GM15510 (cell line): ENCODE data around the gene SLC16A5.

Source experiments
- POLR2A ChIP-seq: IDR thresholded peaks from 3 replicates; pipeline ENCODE4 v1.6.1; 2011; ENCODE audit warnings: borderline replicate concordance; ENCODE audit not compliant: insufficient read length; ENCODE audit errors: extremely low read depth

Gene SLC16A5

DNA sequence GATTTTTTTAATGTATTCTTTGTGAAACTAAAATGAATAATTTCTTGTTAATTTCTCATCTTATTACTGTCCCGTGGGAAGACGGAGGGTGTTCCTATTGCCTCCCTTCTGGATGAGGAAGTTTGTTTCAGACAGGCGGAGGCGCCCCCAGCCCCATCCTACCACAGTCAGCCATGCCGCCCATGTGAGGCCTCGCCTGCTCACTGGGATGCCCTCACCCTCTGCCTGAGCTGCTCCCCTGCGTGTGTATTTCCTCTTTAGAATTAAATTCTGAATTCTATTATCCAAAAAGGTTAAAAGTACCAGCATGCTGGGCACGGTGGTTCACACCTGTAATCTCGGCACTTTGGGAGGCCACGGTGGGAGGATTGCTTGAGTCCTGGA lies 26.7 kb upstream of the SLC16A5 start:
- no peak for TF ChIP-seq POLR2A

DNA sequence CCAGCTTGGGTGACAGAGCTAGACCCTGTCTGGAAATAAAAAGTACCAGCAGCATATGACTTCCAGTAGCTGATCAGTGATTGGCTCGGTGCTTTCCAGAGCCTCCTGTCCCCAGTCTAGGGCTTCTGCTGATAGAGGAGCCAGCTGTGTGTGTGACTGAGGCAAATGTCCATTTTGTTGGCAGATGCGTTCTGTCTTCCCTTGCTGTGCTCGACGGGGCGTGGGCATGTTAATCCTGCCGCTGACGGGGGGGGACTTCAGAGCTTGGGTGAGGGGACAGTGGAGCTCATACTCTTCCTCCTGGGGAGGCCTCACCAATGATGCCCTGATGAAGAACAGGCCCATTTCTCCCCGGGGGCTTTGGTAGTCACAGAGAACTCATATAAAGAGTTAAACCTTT lies 26.1 kb upstream of the SLC16A5 start:
- no peak for TF ChIP-seq POLR2A

DNA sequence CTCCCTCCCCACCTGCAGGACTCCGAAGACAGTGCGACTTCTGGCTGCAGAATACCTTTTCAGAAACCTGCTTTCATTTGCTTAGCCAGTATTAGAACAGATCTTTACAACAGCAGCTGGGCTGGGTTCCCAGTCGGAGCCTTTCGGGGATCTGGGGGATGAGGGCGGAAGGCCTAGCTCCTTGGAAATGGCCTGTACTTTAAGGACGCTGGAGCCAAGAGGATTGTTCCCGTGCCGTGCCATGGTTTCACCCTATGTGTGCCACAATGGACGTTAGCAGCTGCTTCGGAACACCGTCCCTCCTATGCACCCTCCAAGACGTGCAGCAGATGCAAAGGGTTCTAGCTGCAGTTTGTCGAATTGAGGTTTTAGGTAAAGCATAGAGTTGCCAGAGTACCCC lies 24.6 kb upstream of the SLC16A5 start:
- TF ChIP-seq POLR2A = no peak

DNA sequence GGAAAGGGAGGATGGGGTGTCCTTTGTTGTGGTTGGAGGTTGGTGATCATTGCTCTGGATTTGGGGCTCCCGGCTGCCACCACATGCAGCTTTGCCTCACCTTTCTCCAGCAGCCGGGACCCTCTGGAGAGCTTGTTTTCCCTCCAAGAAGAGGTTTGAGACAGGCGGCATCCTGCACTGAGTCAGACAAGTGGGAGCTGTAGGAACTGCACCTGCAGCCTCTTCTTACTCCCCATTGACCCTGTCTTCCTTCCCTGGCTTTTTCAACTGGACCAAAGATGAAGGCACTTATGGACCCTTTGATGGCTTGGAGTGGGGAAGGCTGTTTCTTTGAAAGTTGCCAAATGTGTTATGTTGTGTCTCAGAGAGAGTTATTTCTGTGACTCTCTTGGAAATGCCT lies 24.1 kb upstream of the SLC16A5 start:
- no peak for TF ChIP-seq POLR2A

DNA sequence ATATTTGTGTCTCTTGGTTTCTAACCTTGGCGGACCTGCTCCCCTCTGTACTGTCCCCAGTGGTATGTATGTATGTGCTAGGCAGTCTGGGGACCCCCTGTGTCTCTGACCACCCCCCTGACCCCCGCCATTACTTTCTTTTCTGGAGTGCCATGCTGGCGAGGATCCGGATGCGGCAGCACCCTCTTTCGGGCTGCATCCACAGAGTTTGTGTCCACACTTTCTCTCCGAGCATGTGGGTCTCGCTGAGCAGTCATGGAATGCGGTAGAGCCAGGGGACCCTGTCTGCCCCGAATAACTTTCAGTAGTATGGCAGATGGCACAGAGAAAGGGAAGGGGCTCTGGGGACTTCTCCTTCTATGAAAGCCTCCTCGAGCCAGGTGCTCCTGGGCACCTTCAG lies 23.7 kb upstream of the SLC16A5 start:
- no peak for TF ChIP-seq POLR2A

DNA sequence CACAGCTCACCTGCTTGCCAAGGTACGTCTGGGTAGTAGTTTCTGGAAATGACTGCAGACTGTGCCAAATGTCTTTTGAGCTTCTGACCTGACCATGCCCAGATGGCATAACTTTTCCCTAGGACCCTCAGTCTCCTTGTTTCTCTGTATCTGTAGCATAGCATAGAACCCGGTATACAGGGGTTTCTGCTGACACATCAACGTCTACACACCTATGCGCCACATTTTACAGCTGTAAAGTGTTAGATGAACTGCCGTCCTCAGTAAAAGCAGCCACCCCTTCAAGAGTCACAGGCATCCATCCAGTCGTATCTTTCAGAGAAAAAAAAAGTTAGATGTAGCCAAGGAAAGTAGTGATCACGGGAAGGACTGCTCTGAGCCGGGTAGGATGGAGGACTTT lies 23.3 kb upstream of the SLC16A5 start:
- TF ChIP-seq POLR2A = no peak

DNA sequence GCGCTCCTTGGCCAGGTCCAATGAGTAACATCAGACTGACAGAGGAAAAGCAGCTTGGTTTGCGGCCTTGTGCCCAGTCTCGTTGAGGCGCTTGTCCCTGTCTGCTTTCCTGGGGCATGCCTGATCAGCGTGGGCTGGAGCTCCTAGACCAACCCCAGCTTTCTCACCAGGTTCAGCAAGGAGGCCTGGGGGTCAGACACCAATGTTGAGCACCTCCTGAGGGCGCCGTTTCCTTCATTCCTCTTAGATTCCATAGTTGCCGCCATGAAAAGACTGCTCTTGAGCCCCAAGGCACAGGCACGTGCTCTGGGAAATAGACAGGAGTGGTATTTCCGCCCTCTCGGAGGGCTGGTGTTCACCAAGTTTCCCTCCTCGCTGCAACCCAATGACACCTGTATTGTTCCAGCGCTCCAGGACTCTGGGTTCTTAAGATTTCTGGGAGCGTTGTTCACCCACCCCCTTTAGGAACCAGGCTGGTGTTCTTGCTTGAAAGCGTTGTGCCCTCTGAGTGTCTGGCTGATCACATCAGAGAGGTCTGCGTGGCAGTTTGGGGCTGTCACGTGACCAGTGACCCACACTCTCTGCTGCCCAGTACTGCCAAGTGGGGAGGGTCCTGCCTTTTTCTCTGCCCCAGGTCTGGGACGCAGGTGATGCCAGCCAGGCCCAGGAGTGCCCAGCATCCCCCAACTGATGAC lies 22.7 kb upstream of the SLC16A5 start:
- no peak for TF ChIP-seq POLR2A

DNA sequence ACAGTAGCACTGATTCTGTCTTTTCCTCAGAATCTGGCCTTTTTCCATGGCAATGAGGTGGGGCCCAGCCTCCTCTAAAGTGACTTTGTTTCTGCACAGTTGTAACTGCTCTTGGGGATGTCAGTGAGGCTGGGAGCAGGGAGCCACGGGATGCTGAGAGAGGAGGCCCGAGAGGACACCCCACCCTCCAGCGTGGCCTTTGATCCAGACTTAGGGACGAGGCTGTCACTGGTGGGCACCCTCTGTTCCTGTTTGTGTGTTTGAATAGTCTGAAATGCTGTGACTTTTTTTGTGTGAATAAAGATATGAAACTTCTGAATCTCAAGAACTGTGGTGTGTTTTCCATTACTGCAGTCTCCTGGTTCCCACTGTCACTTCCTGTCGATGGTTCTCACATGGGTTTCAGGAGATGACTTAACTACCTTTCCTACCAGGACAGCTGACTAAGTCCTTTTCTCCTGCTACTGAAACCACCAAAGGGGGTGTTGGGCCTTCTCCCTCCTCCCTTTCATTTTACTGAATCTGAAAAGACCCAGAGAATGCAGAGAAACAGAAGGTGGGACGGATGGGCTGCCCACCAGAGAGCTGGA lies 22.1 kb upstream of the SLC16A5 start:
- TF ChIP-seq POLR2A = no peak

DNA sequence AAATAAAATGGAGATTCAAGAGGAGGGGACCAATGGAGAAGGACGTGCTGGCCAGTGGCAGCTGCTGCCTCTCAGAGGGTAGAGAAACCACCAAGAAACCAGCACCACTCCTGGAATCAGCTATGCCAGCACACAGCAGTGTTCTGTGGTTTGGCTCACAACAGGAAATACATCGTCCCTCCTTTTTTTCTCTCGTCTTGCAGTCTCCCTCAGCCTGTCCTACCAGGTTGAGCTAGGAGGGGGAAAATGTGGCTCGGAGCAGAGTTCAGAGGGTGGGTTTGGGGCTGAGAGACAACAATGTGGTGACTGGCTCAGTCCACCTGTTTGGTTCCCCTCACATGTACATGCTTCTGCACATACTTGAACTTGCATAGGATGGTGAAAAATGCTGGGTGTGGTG lies 19.9 kb upstream of the SLC16A5 start:
- TF ChIP-seq POLR2A = no peak

DNA sequence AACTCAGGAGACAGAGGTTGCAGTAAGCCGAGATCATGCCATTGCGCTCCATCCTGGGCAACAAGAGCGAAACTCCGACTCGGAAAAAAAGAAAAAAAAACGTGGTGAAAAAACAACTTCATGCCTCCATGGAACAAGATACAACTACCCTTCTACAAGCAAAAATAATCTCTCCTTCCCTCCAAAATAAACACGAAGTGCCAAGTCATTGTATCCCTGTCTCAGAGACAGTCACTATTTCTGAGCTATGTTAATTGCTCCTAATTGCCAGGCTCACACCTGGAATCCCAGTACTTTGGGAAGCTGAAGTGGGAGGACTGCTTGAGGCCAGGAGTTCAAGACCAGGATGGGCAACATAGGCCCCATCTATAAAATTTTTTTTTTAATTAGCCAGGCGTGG lies 19.0 kb upstream of the SLC16A5 start:
- TF ChIP-seq POLR2A = no peak

DNA sequence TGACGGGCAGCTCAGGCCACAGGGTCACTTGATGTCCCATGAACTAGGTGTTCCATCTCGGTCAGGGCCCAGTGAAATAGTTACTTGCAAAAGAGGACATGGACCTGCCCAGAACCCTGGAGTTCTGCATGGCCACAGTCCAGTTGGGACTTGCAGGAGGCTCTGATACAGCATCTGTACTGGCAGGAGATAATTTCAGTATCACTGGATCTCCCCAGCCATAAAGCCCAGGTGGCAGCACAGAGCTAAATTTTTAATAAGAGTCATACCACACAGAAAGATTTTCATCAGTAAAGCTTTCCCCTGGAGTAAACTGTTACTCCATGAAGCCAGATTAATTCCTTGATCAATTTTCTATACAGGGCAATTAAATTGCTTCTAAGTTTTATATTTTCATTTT lies 18.0 kb upstream of the SLC16A5 start:
- no peak for TF ChIP-seq POLR2A

DNA sequence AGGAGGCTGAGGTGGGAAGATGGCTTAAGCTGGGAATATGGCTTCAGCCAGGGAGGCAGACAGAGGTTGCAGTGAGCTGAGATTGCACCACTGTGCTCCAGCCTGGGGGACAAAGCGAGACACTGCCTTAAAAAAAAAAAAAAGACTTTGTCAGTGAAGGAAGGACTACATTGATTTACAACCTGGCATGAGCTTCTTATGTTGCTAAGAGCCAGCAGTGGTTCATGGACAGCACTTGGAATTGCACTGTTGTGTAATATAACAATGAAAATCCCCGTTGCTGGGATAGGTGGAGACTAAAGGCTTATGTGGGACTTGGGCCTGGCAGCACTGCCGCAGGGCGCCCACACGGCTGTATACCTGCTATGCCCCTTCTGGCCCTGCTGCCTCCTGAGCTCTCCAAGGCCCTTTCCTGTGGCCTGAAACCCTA lies 14.1 kb upstream of the SLC16A5 start:
- no peak for TF ChIP-seq POLR2A

DNA sequence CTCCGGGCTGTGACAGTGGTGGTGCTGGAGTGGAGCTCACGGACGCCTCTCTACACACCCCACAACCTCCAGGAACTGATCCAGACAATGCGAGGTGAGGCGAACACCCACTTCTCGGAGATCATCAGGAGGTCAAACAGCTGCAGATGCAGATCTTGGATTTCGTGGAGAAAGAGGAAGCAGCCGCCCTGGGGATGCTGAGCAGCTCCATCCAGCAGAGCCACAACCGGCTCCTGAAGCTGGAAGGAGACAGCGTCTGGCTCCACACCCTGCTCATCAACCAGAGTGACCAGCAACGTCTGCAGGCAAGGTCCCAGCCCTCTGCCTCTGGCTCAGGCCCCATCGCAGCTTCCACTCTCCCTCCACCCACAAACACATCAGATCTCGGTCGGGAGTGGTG lies 13.2 kb upstream of the SLC16A5 start:
- no peak for TF ChIP-seq POLR2A

DNA sequence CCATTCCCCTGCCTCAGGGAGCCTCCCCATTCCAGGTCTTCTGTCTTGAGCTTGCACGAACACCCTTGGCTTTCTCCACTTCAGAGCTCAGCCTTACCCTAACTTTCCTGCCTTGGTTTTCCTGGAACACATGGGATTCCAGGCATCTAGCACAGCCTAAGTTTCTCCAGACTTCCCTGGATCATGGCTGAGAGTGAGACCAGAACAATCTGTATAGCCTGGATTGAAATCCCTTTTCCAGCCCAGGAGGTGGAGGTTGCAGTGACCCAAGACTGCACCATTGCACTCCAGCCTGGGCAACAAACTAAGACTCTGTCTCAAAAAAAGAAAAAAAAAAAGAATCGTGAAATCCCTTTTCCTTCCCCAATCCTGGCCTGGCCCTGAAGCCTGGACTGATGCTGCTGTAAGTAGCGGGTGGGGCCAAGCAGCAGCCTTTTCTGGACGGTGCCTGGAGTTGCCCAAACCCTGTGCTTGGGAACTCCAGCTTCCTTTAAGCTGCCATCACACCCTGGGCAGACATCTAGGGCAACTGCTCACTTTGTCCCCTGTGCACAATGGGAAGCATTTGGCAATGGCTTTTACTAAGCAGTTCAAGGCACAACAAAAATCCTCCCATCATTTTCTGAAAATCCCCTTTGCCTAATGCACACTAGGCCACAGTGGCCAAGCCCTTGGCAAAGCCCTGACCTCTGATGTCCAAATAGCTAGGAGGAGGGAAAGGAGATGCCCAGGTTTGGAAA lies 12.0 kb upstream of the SLC16A5 start:
- no peak for TF ChIP-seq POLR2A

DNA sequence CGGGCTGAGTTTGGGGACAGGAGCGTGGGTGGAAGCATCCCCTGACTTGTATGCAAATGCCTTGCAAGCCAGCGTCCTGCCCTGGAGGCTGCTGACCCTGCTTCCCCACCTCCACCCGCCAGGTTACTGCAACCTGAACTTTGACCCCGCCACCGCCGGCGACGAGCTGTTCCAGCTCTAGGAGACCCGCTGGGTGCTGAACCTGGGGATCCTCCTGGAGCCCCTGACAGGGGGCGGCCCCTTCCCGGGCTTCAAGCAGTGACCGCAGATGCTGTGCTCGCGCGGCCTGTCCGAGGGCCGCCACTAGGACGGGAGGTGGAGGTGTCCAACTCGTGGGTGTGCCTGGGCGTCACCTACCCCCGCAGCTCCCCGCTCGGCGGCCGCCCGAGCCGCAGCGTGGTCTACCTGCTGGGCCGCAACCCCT lies 10.7 kb upstream of the SLC16A5 start:
- TF ChIP-seq POLR2A = no peak
